ENCODE data around the gene MANF.

The MANF gene

GRCh38 chr3:51390246-51391074 lies 5.4 kb downstream of the MANF start:
- no peak for DNase-seq (ENCODE audit: low read depth)
- peak overlapping the region; percentile 52 for H3K4me3 ChIP-seq (ENCODE audit: low read length)
- TF ChIP-seq CTCF (conservative IDR thresholded peaks at IDR 0.05; ENCODE audit: low read length): peak; percentile 76; the same call in 1 of the 2 replicates

- TF ChIP-seq CTCF (conservative IDR thresholded peaks at IDR 0.05; ENCODE audit: low read length): no peak; the same call in 1 of the 2 replicates
- peak within 1 kb of the TSS; percentile 72 for H3K4me3 ChIP-seq (ENCODE audit: low read length)
- peak; percentile 96 for DNase-seq (ENCODE audit: low read depth)
Measured at GRCh38 chr3:51391075-51391565, 6.0 kb downstream of the MANF start, which contains the start of gene RBM15B. Gene RBM15B (plus strand): TSS chr3:51391285. CDS start chr3:51391400, 115 bp downstream.

GRCh38 chr3:51391566-51392354 lies 6.7 kb downstream of the MANF start:
- DNase-seq (ENCODE audit: low read depth): peak; percentile 45
- no peak for TF ChIP-seq CTCF (conservative IDR thresholded peaks at IDR 0.05; ENCODE audit: low read length)
- peak overlapping the region; percentile 72 for H3K4me3 ChIP-seq (ENCODE audit: low read length)

GRCh38 chr3:51392355-51393133 lies 7.5 kb downstream of the MANF start:
- no peak for TF ChIP-seq CTCF (conservative IDR thresholded peaks at IDR 0.05; ENCODE audit: low read length)
- no peak for DNase-seq (ENCODE audit: low read depth)
- peak overlapping the region; percentile 72 for H3K4me3 ChIP-seq (ENCODE audit: low read length)

DNA sequence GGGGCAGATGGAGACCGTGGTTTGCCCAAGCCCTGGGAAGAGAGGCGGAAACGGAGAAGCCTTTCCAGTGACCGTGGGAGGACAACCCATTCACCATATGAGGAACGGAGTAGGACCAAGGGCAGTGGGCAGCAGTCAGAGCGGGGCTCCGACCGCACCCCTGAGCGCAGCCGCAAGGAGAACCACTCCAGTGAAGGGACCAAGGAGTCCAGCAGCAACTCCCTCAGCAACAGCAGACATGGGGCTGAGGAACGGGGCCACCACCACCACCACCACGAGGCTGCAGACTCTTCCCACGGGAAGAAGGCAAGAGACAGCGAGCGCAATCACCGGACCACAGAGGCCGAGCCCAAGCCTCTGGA lies 8.0 kb downstream of the MANF start:
- no peak for DNase-seq (ENCODE audit: low read depth)
- no peak overlapping the region; the same call in 1 of the 2 replicates for H3K4me3 ChIP-seq (ENCODE audit: low read length)
- no peak for TF ChIP-seq CTCF (conservative IDR thresholded peaks at IDR 0.05; ENCODE audit: low read length)

GRCh38 chr3:51393564-51393963 lies 8.5 kb downstream of the MANF start:
- DNase-seq (ENCODE audit: low read depth): no peak
- no peak for TF ChIP-seq CTCF (conservative IDR thresholded peaks at IDR 0.05; ENCODE audit: low read length)
- no peak overlapping the region; the same call in 1 of the 2 replicates for H3K4me3 ChIP-seq (ENCODE audit: low read length)
